ENCODE data around the gene INTS11. TPM values are rescaled to one million over a fixed set of nuclear protein-coding genes. Genes with fewer than 3 reads are reported as not detected.

INTS11 gene
- polyA plus RNA-seq, 3 donors = 110 to 159 (median 153) TPM

DNA sequence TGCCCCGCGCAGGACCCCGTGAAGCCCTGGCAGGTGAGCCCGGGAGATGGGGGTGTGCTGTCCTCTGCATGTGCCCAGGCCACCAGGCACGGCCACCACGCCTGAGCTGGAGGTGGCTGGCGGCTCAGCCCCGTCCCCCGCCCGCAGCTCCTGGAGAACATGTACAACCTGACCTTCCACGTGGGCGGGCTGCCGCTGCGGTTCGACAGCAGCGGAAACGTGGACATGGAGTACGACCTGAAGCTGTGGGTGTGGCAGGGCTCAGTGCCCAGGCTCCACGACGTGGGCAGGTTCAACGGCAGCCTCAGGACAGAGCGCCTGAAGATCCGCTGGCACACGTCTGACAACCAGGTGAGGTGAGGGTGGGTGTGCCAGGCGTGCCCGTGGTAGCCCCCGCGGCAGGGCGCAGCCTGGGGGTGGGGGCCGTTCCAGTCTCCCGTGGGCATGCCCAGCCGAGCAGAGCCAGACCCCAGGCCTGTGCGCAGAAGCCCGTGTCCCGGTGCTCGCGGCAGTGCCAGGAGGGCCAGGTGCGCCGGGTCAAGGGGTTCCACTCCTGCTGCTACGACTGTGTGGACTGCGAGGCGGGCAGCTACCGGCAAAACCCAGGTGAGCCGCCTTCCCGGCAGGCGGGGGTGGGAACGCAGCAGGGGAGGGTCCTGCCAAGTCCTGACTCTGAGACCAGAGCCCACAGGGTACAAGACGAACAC is 8.5 kb upstream of the INTS11 start:
- no peak for DNase-seq

DNA sequence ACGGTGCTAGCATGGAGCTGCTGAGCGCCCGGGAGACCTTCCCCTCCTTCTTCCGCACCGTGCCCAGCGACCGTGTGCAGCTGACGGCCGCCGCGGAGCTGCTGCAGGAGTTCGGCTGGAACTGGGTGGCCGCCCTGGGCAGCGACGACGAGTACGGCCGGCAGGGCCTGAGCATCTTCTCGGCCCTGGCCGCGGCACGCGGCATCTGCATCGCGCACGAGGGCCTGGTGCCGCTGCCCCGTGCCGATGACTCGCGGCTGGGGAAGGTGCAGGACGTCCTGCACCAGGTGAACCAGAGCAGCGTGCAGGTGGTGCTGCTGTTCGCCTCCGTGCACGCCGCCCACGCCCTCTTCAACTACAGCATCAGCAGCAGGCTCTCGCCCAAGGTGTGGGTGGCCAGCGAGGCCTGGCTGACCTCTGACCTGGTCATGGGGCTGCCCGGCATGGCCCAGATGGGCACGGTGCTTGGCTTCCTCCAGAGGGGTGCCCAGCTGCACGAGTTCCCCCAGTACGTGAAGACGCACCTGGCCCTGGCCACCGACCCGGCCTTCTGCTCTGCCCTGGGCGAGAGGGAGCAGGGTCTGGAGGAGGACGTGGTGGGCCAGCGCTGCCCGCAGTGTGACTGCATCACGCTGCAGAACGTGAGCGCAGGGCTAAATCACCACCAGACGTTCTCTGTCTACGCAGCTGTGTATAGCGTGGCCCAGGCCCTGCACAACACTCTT is 7.7 kb upstream of the INTS11 start:
- no peak for DNase-seq

DNA sequence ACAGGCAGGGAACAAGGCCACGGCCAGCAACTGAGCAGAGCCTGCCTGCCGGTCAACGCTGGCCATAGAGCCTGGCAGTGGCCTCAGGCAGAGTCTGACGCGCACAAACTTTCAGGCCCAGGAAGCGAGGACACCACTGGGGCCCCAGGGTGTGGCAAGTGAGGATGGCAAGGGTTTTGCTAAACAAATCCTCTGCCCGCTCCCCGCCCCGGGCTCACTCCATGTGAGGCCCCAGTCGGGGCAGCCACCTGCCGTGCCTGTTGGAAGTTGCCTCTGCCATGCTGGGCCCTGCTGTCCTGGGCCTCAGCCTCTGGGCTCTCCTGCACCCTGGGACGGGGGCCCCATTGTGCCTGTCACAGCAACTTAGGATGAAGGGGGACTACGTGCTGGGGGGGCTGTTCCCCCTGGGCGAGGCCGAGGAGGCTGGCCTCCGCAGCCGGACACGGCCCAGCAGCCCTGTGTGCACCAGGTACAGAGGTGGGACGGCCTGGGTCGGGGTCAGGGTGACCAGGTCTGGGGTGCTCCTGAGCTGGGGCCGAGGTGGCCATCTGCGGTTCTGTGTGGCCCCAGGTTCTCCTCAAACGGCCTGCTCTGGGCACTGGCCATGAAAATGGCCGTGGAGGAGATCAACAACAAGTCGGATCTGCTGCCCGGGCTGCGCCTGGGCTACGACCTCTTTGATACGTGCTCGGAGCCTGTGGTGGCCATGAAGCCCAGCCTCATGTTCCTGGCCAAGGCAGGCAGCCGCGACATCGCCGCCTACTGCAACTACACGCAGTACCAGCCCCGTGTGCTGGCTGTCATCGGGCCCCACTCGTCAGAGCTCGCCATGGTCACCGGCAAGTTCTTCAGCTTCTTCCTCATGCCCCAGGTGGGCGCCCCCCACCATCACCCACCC is 6.9 kb upstream of the INTS11 start, which contains the start of gene TAS1R3:
Gene TAS1R3, plus strand, starts transcription at position 213 of the 898 bp plus-strand sequence. Its CDS starts 66 bp downstream, at position 279.
- DNase-seq = no peak

DNA sequence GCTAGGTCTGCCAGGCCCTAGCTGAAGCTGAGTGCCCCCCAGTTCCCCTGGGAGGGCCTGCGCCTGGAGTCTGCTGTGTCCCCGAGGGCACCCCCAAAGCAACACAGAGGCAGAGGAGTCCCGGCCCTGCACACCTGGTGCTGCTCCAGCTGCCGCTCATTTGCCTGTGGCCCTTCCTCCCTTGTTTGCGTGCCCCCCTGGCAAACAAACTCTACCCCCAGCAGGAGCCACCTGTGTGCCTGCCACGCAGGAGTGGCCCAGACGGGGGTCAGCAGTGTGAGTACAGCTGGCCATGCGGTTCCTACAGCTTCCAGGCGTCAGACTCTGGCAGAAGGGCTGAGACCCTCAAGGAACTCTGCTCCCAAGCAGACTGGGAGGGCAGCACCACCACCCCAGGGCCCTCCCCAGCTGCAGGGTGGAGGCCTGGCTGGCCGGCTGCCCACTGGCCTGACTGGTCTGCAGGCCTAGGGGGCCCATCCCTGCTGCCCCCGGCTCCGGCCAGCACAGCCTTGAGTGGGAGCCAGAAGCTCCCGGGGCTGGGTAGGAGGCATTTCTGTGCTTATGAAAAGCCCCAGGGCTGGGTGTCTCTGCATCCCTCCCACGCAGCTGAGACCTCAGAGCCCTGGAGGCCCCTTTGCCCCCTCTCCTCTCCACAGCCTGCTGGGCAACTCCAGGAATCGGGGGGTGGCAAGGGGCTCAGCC is 6.1 kb upstream of the INTS11 start:
- DNase-seq = no peak

DNA sequence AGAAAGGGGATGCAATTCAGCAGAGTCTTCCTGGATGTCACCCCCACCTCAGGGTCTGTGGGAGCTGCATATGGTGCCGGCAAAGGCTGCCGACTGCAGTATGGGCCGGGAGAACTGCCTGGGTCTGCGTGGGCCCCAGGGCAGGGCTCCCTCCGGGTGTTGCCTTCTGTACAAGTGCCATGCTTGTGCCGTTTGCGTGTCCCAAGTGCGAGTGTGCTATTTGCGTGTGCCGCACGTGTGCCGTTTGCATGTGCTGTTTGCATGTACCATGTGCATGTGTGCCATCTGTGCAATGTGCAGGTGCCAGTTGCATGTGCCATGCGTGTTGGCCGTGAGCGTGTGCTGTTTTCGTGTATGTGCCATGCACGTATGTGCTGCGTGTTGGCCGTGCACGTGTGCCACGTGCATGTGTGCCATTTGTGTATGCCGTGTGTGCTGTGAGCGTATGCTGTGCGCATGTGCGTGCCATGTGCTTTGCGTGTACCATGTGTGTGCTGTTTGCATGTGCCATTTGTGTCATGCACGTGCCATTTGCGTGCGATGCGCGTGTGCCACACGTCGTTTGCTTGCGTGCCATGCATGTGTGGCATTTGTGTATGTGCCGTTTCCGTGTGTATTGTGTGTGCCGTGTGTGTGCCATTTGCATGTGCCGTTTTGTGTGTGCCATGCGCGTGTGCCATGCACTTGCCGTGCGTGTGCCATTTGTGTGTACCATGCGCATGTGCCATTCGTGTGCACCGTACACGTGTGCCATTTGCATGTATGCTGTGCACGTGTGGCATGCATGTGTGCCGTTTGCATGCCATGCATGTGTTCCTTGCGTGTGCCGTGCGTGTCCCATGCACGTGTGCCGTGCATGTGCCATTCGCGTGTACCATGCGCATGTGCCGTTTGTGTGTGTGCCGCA is 5.1 kb upstream of the INTS11 start:
- DNase-seq = no peak

DNA sequence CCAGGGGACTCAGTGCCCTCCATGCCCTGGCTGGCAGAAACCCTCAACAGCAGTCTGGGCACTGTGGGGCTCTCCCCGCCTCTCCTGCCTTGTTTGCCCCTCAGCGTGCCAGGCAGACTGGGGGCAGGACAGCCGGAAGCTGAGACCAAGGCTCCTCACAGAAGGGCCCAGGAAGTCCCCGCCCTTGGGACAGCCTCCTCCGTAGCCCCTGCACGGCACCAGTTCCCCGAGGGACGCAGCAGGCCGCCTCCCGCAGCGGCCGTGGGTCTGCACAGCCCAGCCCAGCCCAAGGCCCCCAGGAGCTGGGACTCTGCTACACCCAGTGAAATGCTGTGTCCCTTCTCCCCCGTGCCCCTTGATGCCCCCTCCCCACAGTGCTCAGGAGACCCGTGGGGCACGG is 3.8 kb upstream of the INTS11 start:
- DNase-seq = no peak

DNA sequence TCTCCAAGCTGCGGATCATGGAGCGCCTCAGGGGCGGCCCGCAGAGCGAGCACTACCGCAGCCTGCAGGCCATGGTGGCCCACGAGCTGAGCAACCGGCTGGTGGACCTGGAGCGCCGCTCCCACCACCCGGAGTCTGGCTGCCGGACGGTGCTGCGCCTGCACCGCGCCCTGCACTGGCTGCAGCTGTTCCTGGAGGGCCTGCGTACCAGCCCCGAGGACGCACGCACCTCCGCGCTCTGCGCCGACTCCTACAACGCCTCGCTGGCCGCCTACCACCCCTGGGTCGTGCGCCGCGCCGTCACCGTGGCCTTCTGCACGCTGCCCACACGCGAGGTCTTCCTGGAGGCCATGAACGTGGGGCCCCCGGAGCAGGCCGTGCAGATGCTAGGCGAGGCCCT is 2.8 kb upstream of the INTS11 start:
- DNase-seq = no peak

DNA sequence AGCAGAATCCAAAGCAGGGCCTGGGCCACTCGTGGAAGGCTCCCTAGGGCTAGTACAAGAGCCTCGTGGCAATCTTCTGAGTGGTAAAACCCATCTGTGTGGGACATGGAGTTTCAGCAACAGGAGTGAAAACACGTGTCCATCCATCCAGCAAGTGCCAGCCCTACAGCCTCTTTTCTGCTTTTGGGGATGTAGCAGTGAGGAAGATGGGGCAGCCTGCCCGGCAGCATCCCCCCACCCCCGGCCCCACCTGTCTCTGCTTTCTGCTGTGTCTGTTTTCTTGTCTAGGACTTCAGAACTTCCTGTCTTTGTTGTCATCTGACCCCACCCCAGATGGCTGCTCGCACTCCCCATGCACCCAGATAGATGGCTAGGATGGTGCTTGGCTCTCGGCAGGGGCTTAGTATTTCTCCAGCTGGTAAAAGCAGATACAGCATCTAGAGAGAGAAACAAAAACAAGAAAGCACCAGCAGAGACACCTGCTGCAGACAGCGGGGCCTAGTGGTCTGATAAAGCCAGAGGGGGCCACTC is 1.7 kb upstream of the INTS11 start:
- DNase-seq = no peak

DNA sequence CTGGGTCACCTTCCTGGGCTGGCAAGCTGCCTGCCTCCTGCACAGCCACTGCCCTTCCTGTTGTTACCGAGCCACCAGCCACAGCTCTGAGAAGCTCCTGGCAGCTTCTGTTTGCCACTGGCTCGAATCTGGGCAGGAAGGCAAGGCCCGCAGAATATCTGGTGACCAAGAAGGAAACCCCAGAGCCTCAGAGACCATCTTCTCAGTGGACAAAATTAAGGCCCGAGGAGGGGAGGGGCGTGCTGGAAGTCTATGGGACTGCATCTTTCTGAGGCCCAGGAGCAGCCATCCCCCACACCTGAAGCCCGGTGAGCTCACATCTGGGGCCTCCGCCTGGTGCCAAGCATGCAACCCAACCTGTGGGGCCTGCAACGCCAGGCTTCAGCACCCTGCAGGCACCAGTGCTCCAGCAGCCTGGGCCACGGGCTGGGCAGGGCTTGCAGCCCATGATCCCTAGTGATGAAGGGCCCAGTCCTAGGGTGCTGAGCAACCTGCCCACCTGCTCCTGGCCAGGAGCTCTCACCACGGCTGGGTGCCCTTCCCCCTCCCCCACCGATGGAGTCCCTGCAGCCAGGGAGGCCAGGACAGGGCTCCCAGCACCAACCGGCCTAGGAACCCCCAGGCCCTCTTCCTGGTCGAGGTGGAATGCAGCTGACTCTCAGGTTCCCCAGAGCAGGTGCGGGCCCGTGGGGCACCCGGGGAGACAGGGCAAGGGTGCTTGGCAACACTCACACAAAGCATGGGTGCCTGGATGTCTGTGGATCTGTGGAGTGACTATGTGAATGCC is 1.0 kb upstream of the INTS11 start:
- DNase-seq = no peak

DNA sequence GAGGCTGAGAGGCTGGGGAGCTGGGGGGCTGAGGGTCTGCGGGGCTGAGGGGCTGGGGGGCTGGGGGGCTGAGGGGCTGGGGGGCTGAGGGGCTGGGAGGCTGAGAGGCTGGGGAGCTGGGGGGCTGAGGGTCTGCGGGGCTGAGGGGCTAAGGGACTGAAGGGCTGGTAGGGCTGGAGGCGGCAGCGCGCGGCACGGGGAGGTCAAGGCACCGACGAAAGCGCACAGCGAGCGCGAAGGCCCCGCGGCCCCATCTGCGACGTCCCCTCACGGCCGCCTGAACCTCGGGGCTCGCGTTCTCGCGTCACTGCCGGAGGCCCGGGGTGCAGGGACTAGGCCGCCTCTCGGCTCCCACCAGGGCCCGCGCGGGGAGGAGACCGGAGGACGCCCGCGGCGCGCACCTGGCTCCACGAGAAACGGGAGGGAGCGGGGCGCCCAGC is 356 bp downstream of the INTS11 start:
- DNase-seq = no peak

DNA sequence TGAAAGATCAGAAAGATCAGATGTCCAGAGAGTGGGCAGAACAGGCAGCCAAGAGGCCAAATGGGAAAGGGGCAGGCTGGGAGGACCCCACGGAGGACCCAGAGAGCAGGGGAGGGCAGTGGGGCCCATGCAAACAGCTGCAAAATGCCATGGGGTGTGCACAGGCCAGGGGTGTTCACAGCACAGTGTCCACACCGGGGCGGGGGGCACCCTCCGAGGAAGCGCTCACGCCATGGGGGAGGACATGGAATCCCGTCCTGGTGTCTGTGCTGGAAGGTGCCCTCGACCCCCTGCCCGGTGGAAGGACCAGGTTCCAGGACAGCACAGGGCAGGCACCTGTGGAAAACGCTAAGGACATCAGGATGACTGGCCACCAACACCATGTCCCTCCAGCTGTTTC is 1.5 kb downstream of the INTS11 start:
- no peak for DNase-seq

DNA sequence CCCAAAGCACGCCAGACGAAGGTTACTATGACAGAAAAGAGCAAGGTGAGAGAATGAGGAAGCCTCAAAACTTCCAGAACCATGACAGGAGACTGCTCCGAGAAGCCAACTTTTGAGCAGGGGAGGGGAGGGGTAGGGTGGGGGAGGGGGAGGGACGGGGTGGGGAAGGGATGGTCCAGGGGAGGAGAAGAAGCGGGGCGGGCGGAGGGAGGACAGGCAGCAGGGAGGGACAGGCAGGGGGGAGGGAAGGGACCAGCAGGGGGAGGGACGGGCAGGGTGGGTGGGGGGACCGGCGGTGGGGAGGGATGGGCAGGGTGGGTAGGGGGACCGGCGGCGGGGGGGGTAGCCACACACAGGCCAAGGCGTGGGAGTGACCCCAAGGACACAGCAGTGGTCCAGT is 2.0 kb downstream of the INTS11 start:
- DNase-seq = no peak

DNA sequence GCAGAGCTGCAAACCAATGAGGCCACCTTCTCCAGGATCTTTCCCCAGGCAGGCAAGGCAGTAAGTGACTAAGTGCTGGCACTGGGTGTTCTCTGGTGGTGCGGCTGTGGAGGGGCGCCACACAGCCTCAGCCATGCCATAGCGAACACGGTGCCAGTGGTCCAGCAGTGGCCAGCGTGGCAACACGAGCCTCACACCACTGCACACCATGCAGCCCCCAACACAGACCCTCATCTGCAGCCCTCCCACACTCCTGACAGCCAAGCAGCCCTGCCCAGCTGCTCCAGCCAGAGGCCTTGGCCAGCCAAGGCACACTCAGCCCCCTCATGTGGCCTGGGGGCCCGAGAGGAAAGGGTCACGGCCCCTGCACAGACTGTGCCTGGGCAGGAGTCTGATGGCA is 3.0 kb downstream of the INTS11 start:
- no peak for DNase-seq

DNA sequence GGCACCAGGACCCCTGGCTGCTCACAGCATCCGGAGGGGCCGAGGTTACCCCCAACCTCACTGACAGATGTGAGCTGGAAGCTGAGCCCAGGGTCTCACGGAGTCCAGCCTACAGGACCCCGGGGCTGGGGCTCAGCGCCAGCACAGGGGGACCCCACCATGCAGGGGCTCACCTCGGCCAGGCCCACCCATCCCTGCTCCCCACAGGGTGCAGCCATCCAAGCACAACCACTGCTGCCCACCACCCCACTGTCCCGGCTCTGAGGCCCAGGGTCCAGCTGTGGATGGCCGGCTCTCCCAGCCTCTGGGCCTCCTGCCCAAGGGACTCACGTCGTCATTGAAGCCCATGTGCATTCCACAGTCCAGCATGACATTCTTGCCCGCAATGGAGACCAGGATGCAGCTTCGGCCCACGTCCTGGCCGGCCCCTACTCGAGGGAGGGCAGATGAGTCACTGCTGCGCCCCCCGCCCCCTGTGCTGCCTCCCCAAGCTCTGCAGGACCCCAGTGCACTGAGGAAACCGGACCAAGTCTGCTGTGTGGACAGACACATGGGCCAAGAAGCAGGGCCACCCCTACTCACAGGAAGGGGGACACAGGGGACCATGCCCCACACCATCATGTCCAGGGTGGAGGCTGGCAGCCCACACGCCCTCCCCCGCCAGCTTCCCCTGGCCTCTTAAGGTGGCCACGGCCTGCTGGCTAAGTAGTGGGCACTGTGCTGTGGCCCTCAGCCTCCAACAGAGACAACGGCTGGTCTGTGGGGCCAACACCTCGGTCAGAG is 3.6 kb downstream of the INTS11 start:
- no peak for DNase-seq

DNA sequence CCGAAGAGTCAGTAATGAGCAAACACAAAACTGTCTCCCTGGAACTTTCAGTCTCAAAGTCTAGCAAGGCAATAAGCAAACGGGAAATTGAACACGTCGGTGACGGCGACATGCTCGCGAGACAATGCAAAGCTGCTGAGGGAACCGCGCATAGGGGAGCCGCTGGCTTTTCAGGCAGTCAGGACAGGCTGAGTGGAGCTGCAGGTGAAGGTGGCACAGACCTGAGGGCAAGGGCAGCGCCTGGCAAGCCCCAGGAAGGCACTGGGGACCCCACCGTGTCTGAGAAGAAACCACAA is 4.9 kb downstream of the INTS11 start:
- DNase-seq = no peak

DNA sequence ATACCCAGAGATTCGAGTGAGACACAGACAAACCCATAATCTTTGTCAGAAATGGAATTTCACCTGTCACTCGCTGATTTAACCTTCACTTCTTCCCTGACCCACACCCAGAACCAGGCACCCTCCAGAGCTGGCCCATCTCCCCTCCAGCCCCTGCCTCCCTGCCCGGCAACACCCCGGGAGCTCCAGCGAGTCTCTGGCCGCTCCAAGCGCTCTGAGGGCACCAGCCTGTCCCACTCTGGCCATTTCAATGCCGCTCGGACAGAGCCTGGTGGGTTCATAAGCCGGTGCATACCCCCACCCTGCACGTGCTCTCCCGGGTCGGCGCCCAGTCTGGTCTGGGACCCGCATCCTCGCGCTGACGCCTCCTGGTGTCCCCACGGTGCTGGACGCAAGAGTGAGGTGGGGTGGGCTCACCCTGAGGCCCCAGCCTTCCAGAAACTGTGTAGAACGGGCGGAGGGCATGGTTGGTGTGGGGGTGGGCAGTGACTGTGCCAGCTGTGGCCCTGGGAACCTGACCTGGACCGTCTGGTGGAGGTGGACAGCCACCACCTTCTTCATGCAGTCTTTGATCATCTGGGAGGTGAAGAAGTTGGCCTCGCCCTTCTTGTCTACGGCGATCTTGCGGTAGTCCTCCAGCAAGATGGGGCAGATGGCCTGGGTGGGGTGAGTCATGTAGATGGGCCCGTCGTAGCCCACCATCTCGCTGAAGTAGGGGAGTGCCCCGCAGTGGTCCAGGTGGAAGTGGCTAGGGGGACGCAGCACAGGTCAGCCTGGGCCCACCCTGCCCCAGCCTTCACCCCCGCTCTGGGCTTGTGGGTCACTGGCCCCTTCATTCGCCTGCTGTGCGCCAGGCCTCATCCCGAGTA is 5.4 kb downstream of the INTS11 start:
- DNase-seq = no peak

DNA sequence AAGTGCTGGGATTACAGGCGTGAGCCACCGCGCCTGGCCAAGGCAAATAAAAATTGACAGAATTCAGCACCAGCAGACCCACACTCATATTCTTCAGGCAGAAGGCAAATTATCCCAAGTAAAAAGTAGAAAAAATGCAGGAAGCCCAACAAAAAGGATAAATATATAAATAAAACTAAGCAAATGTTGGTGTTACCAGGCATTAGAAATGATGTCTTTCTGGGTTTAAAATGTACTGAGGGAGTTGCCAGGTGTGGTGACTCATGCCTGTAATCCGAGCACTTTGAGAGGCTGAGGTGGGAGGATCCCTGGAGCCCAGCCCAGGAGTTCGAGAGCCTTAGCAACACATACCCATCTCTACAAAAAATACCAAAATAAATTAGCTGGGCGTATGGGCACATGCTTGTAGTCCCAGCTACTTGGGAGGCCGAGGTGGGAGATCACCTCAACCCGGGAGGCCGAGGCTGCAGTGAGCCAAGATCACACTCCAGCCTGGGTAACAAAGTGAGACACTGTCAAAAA is 6.3 kb downstream of the INTS11 start:
- DNase-seq = no peak

DNA sequence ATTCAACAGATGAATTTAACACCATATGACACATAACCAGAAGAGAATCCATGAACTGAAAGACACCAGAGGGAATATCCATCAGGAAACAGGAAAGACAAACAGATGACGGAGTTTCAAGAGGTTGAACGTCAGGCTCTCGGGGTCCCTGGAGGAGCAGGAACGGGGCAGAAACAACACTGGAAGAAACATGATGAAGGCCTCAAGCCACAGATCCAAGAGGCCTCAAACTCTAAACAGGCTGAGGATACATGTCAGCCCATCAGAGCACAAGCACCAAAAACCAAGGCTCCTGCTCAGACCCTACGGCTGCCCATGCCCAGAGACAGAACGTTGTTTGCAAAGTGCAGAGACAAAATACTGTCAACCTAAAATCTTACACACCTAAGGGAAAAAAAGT is 7.0 kb downstream of the INTS11 start:
- DNase-seq = no peak

Measured in renal pelvis (tissue), 4 donors.